ENCODE measurements around the gene MAB21L4. TPM values are rescaled to one million over a fixed set of nuclear protein-coding genes. Genes with fewer than 3 reads are reported as not detected.

Gene MAB21L4
- total and polyA plus RNA-seq, 2 experiments from 2014 or later: not detected

GRCh38 chr2:240894836-240895558 lies 959 bp downstream of the MAB21L4 start:
- Histone ChIP-seq H3K27me3 (no peaks in the 10 kb centered on the region), H3K9me3 (ENCODE audit: low read depth) (no peaks in the 10 kb centered on the region), H3K36me3 (no peaks in the 10 kb centered on the region), H3K4me1 (ENCODE audit: low read depth) (no peaks in the 10 kb centered on the region), H3K4me3 (no peak overlapping the region), H3K27ac (no peak overlapping the region)
- TF ChIP-seq CTCF (IDR thresholded peaks at IDR 0.05; ENCODE audit: low read depth, low read length): no peak
- no peak for DNase-seq (ENCODE audit: low read depth in 1 of 2, low spot score in 1 of 2)

GRCh38 chr2:240894006-240894405 lies 1.9 kb downstream of the MAB21L4 start:
- Histone ChIP-seq H3K9me3 (ENCODE audit: low read depth) (no peaks in the 10 kb centered on the region), H3K27ac (no peak overlapping the region), H3K4me1 (ENCODE audit: low read depth) (no peaks in the 10 kb centered on the region), H3K27me3 (no peaks in the 10 kb centered on the region), H3K36me3 (no peaks in the 10 kb centered on the region), H3K4me3 (no peak overlapping the region)
- no peak for TF ChIP-seq CTCF (IDR thresholded peaks at IDR 0.05; ENCODE audit: low read depth, low read length)
- DNase-seq (ENCODE audit: low read depth in 1 of 2, low spot score in 1 of 2): no peak

GRCh38 chr2:240893363-240893844 lies 2.6 kb downstream of the MAB21L4 start:
- Histone ChIP-seq H3K27me3 (no peaks in the 10 kb centered on the region), H3K36me3 (no peaks in the 10 kb centered on the region), H3K27ac (no peak overlapping the region), H3K4me3 (no peak overlapping the region), H3K9me3 (ENCODE audit: low read depth) (no peaks in the 10 kb centered on the region), H3K4me1 (ENCODE audit: low read depth) (no peaks in the 10 kb centered on the region)
- TF ChIP-seq CTCF (IDR thresholded peaks at IDR 0.05; ENCODE audit: low read depth, low read length): peak; percentile 7
- peak in 1 of 2 donors; percentile 51 for DNase-seq (ENCODE audit: low read depth in 1 of 2, low spot score in 1 of 2)

GRCh38 chr2:240892925-240893324 lies 3.0 kb downstream of the MAB21L4 start:
- DNase-seq (ENCODE audit: low read depth in 1 of 2, low spot score in 1 of 2): no peak
- Histone ChIP-seq H3K4me1 (ENCODE audit: low read depth) (no peaks in the 10 kb centered on the region), H3K9me3 (ENCODE audit: low read depth) (no peaks in the 10 kb centered on the region), H3K36me3 (no peaks in the 10 kb centered on the region), H3K27ac (no peak overlapping the region), H3K4me3 (no peak overlapping the region), H3K27me3 (no peaks in the 10 kb centered on the region)
- no peak for TF ChIP-seq CTCF (IDR thresholded peaks at IDR 0.05; ENCODE audit: low read depth, low read length)

- DNase-seq (ENCODE audit: low read depth in 1 of 2, low spot score in 1 of 2): no peak
- Histone ChIP-seq H3K4me3 (no peak overlapping the region), H3K9me3 (ENCODE audit: low read depth) (no peaks in the 10 kb centered on the region), H3K27me3 (no peaks in the 10 kb centered on the region), H3K27ac (no peak overlapping the region), H3K4me1 (ENCODE audit: low read depth) (no peaks in the 10 kb centered on the region), H3K36me3 (no peaks in the 10 kb centered on the region)
- TF ChIP-seq CTCF (IDR thresholded peaks at IDR 0.05; ENCODE audit: low read depth, low read length): no peak
Measured at GRCh38 chr2:240892356-240892755, 3.6 kb downstream of the MAB21L4 start.

All from cardiac muscle cell (in vitro differentiated cells and primary cell).